GM18517 (cell line): ENCODE measurements around the gene RNF152.
"Not testable (repeated sequence)": the region's sequence is repeated elsewhere in the genome, so short reads cannot be mapped to it uniquely, and the experiment has no call there.

Source experiments
- ATAC-seq: cut with Tn5 transposase; IDR thresholded peaks from one replicate; pipeline ENCODE4 v1.9.1; 2021; ENCODE audit warnings: mild to moderate bottlenecking, moderate library complexity; ENCODE audit not compliant: unreplicated experiment

Gene RNF152

DNA sequence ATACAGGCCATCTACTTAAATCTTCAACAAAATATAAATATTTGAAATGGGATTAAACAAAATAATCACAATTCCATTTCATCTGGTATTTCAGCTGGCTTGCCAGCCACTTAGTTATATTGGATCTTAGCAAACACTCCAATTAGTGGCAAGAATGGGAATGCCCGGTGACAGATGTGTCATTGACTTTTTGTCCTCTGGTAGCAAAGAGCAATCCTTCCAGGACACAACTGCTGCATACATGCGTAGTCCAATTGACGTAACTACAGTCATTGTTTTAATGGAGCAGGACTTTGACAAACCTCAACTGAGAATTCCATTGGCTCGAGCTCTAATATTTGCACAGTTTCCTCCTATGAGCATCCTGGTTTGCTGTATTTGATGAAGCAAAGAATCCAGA is 69.9 kb downstream of the RNF152 start:
- ATAC-seq = no peak

DNA sequence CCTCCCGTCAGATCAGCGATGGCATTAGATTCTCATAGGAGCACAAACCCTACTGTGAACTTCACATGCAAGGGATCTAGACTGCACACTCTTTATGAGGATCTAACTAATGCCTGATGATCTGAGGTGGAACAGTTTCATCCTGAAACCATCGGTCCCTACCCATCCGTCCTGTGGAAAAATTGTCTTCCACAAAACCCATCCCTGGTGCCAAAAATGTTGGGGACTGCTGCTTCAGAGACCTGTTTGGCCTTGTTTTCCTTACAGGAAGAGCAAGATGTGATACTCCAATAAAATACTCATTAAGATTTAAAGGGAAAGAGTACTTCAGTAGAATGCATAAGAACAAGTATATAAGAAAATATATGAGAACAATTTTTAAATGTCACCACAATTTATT is 71.1 kb downstream of the RNF152 start:
- no peak for ATAC-seq

GRCh38 chr18:61820882-61821281 is 71.9 kb downstream of the RNF152 start:
- no peak for ATAC-seq

GRCh38 chr18:61817086-61817485 is 75.7 kb downstream of the RNF152 start:
- ATAC-seq = no peak

DNA sequence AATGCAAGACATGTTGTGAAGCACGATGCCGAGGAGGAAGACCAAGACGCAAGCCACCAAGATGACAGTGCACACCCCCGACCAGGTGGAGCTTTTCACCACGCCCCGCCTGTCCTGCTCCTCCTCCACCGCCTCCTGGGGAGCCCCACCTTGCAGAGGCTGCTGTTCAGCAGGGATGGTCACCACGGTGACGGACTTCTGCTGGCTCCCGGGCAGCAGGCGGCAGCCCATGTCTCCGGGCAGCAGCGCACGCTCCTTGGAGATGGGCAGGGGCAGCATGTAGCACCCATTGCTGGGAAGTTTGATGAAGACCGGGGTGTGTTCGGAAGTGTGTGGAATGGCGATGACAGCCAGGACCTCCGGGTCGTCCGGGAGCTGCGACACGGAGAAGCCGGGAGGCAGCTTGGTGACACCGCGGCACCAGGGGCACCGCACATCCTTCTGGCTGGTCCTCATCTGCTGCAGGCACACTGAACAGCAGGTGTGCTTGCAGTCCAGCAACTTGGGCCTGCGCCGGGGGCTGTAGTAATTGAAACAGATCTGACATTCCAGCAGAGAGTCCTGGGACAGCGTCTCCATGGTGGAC is 76.8 kb downstream of the RNF152 start:
- no peak for ATAC-seq

- ATAC-seq = no peak
These were observed 84.5 kb downstream of the RNF152 start for GRCh38 chr18:61808286-61808685.

- no peak for ATAC-seq
These were observed 89.4 kb downstream of the RNF152 start for GRCh38 chr18:61803393-61803792.

DNA sequence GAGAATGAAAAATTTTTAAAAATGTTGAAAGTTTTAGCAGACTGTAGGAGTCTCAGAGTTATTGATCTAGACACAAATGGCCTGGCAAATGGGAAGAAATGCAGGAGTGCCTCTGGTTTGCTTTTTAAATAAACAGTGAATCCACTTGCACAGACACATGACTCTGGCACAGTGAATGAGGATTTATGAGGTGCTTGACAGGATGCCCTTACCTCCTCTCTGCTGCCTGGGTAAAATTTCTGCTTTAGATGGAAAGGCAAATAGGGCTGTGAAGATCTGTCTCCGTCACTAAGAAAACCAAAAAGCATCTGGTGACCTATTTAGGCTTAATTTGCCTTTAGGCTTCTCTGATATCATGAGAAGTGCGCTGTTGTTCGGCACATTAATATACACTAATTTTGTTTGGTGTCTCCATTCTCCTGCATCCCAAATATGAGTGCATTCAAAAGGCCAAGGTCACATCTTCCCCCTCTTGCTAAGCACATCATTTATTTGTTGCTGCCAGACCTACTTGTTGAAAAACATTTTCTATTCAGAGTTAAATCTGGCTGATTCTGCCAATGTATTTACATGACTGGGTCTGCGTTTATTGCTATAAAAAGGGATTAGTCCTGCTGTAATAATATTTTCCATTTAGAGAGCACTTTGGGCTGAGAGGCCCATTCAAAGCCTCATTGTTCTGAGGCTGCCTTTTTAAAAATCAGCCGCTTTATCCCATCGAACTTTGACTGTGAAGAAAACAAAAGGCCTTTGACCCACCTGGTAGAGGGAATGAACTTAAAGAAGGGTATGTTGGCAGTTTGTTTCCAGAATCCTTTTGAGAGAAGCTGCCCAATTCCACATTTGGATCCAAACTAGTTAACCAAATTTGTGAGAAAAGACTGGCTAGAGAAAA is 94.9 kb downstream of the RNF152 start:
- no peak for ATAC-seq

GRCh38 chr18:61791031-61791430 is 101.8 kb downstream of the RNF152 start:
- no peak for ATAC-seq

DNA sequence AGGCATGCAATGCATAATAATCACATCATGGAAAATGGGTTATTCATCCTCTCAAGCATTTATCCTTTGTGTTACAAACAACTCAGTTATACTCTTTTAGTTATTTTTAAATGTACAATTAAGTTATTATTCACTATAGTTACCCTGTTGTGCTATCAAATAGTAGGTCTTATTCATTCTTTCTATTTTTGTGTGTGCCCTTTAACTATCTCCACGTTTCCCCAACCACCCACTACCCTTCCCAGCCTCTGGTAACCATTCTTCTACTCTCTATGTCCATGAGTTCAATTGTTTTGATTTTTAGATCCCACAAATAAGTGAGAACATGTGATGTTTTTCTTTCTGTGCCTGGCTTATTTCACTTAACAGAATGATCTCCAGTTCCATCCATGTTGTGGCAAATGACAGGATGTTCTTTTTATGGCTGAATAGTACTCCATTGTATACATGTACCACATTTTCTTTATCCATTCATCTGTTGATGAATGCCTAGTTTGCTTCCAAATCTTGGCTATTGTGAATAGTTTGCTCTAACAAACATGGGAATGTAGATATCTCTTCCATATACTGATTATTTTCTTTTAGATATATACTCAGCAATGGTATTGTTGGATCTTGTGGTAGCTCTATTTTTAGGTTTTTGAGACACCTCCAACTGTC is 105.7 kb downstream of the RNF152 start:
- not testable (repeated sequence) for ATAC-seq

GRCh38 chr18:61785588-61785987 is 107.2 kb downstream of the RNF152 start:
- ATAC-seq = no peak

GRCh38 chr18:61784834-61785233 is 108.0 kb downstream of the RNF152 start:
- no peak for ATAC-seq

GRCh38 chr18:61782545-61782944 is 110.3 kb downstream of the RNF152 start:
- no peak for ATAC-seq

DNA sequence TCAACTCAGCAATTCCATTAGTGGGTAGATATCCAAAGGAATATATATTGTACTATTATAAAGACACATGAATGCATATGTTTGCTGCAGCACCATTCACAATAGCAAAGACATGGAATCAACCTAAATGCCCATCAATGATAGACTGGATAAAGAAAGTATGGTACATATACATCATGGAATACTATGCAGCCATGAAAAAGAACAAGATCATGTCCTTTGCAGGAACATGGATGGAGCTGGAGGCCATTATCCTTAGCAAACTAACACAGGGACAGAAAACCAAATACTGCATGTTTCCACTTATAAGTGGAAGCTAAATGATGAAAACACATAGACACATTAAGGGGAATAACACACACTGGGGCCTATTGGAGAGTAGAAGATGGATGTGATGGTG is 116.6 kb downstream of the RNF152 start:
- not testable (repeated sequence) for ATAC-seq

- no peak for ATAC-seq
These were observed 118.0 kb downstream of the RNF152 start for GRCh38 chr18:61774846-61775245.

DNA sequence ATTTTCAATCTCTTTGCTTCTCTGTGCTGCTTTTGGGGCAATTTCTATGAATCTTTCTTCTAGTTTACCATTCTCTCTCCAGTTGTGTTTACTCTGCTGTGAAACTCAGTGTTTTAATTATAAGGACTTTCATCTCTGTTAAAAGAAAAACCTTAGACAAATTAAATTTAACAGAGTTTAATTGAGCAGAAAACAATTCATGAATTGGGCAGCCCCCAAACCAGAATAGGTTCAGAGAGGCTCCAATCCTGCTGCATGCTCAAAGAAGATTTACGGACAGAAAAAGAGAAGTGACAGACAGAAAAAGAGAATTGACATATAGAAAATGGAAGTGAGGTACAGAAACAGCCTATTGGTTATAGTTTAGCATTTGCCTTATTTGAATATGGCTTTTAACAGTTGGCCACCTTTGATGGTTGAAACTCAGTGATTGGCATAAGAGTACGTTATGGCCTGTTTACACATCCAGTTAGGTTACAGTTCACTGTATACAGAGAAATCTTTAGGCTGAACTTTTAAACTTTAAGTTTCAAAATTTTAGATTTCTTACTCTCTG is 120.4 kb downstream of the RNF152 start:
- ATAC-seq = no peak

DNA sequence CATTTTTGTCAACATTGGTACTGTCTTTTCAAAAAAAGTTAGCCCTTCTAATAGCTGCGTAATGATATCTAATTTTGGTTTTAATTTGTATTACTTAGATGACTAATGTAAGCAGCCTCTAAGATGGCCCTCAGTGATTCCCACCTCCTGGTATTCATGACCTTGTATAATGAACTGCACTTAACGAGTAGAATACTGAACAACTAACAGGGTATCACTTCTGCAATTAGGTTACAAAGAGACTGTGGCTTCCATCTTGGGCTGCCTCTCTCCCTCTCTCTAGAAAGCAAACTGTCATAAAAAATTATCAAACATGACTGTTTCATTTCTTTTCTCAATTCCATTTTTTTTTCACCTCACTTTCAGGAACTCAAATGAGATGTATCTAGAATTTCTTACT is 120.9 kb downstream of the RNF152 start:
- no peak for ATAC-seq

DNA sequence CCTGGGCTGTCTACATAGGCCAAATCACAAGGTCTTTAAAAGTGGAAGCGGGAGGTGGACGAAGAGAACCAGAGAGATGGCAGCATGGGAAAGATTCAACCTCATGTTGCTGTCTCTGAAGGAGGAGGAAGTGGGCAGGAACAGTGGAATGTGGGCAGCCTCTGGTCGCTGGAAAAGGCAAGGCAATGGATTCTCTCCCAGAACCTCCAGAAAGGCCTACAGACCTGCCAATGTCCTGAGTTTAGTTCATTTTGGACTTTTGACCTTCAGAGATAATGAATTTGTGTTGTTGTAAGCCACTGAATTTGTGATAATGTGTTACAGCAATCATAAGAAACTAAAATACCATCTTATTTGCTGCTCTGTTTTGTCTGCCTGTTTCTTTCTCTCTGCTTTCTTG is 122.5 kb downstream of the RNF152 start:
- no peak for ATAC-seq

- no peak for ATAC-seq
These were observed 126.4 kb downstream of the RNF152 start for GRCh38 chr18:61766266-61766884.

GRCh38 chr18:61765097-61765496 is 127.7 kb downstream of the RNF152 start:
- no peak for ATAC-seq

- ATAC-seq = no peak
These were observed 128.4 kb downstream of the RNF152 start for GRCh38 chr18:61764381-61764780.
